Ovary (tissue), 9 donors: ENCODE results near the gene MX2. TPM values are rescaled to one million over a fixed set of nuclear protein-coding genes. Genes with fewer than 3 reads are reported as not detected.
A peak's percentile ranks its signal among the peaks of the same experiment; 100 is the strongest.
"Not testable (repeated sequence)": the region's sequence is repeated elsewhere in the genome, so short reads cannot be mapped to it uniquely, and the experiment has no call there.

Experiments
- DNase-seq, 5 donors: peaks; one replicate each; pipeline ENCODE4 v3.0.0-alpha.2; 2019 to 2020
- H3K27ac ChIP-seq, 2 donors: fragments of 200-600 bp; one replicate each; pipeline versions ENCODE4 v1.5.1 to v1.8.0; 2019 to 2022
- H3K27me3 ChIP-seq: fragments of 200-600 bp; one replicate; pipeline ENCODE4 v1.8.0; 2022
- H3K36me3 ChIP-seq: fragments of 200-600 bp; sonication (generic); one replicate; pipeline ENCODE4 v1.5.1; 2019
- H3K4me1 ChIP-seq: one replicate; pipeline ENCODE4 v1.8.1; 2013; ENCODE audit warnings: mild to moderate bottlenecking, moderate library complexity; ENCODE audit not compliant: insufficient read depth
- H3K4me3 ChIP-seq: fragments of 200-600 bp; sonication (generic); one replicate; pipeline ENCODE4 v1.5.1; 2017
- H3K9me3 ChIP-seq, 2 donors: fragments of 200-600 bp in 1 of 2; sonication (generic) in 1 of 2; one replicate each; pipeline versions ENCODE4 v1.5.1 to v1.8.1; 2013 to 2019; ENCODE audit warnings: mild to moderate bottlenecking in 1 of 2, moderate library complexity in 1 of 2
- CTCF ChIP-seq, 3 donors: fragments of 450-650 bp in 2 of 3; fragments of 200-600 bp in 1 of 3; IDR thresholded peaks; one replicate each; pipeline versions ENCODE4 v1.5.1 to v1.8.0; 2016 to 2022; ENCODE audit warnings: antibody characterized with exemption in 3 of 3, mild to moderate bottlenecking in 1 of 3
- EP300 ChIP-seq: sonication (generic); formaldehyde crosslinking; IDR thresholded peaks from one replicate; pipeline ENCODE4 v1.6.1; 2017; ENCODE audit warnings: antibody characterized with exemption
- POLR2A ChIP-seq: fragments of 450-650 bp; IDR thresholded peaks from one replicate; pipeline ENCODE4 v1.6.1; 2017; ENCODE audit warnings: antibody characterized with exemption, mild to moderate bottlenecking, moderate library complexity
- WGBS, 3 donors: extraction: QIAGEN DNeasy Blood & Tissue Kit in 1 of 3; methylation state at CpG; one replicate each; pipeline versions ENCODE4 v1.1.5 to v1.1.7; 2013 to 2017; 5-methylcytosine and 5-hydroxymethylcytosine counted together
- intact Hi-C, 4 donors: fragments of 100-400 bp; cut with DNase I; formaldehyde crosslinking; loops; one replicate each; pipeline versions ENCODE4 v1.11.0 to v1.15.1; 2022 to 2023
- polyA plus RNA-seq, 2 donors: library from polyadenylated mRNA; stranded (reverse); fragments of 200-250 nt in 1 of 2; fragments of 350-450 nt in 1 of 2; fragmentation: Illumina TruSeq in 1 of 2; extraction: RNeasy Lipid Tissue Mini Kit (QIAGEN cat#74804) in 1 of 2; gene quantifications; one replicate each; pipeline ENCODE4 v1.2.3, GENCODE V29; 2013 to 2014
- total RNA-seq, 7 donors: library from RNA; depleted of rRNA in 2 of 7; stranded (reverse); fragments of >200 nt in 2 of 7; fragmentation: NEBNext Ultra II Directional in 3 of 7; extraction: Animal tissue kit (Norgen Biotek cat#: 25700) in 3 of 7; gene quantifications; one replicate each; pipeline versions ENCODE4 v1.1.0 to v1.2.4, GENCODE V29; 2016 to 2023
- donor health status: DM: no; HTN: no; CAD: no; lungs with moderate emphysema.
- donor health status: DM: no; HTN: no; CAD: no.
- donor health status: Bipolar disorder and iron deficiency.
- donor health status: DM: yes; HTN: yes; CAD: no.
- donor health status: DM: no; HTN: no; CAD: no.
- donor health status: DM: yes; HTN: yes; CAD: no.

MX2 gene
- total and polyA plus RNA-seq, 9 donors = 2.6 to 34.6 (median 5.1) TPM

- intact Hi-C loops = no loop called here
- peaks cover 4% of the 10 kb centered on the region for H3K4me1 ChIP-seq
- 89 to 96% (median 93%) methylated on average over 19 of the region's 19 CpGs for WGBS, 3 donors
- no peak for DNase-seq
- H3K9me3 ChIP-seq = no peaks in the 10 kb centered on the region
- no peaks in the 10 kb centered on the region for H3K36me3 ChIP-seq
- no peak overlapping the region for H3K4me3 ChIP-seq
- TF ChIP-seq POLR2A = no peak
- TF ChIP-seq CTCF (IDR thresholded peaks at IDR 0.05) = no peak
- no peak for TF ChIP-seq EP300
- H3K27me3 ChIP-seq = no peaks in the 10 kb centered on the region
- no peak overlapping the region for H3K27ac ChIP-seq
Measured at GRCh38 chr21:41422546-41423304, 60.9 kb downstream of the MX2 start.

- 75 to 83% (median 80%) methylated on average over 5 of the region's 5 CpGs for WGBS, 3 donors
- H3K9me3 ChIP-seq, H3K27ac ChIP-seq, DNase-seq, H3K27me3 ChIP-seq, intact Hi-C loops, H3K36me3 ChIP-seq, H3K4me3 ChIP-seq, H3K4me1 ChIP-seq: not testable (repeated sequence)
Measured at GRCh38 chr21:41423305-41423636, 61.4 kb downstream of the MX2 start.

- Histone ChIP-seq H3K27ac (peak overlapping the region in 1 of 2 donors; percentile 24), H3K36me3 (no peaks in the 10 kb centered on the region), H3K4me3 (peak overlapping the region; percentile 67), H3K27me3 (no peaks in the 10 kb centered on the region), H3K9me3 (no peaks in the 10 kb centered on the region), H3K4me1 (peaks cover 4% of the 10 kb centered on the region)
- TF ChIP-seq EP300 (no peak), CTCF (IDR thresholded peaks at IDR 0.05) (no peak)
- WGBS, 3 donors = 36 to 44% (median 43%) methylated on average over 7 of the region's 7 CpGs
- intact Hi-C loops = no loop called here
- DNase-seq = no peak
Measured at GRCh38 chr21:41425588-41425953, 63.7 kb downstream of the MX2 start.

GRCh38 chr21:41425954-41426675 is 64.3 kb downstream of the MX2 start, which contains the start of gene MX1:
Gene MX1, plus strand, starts transcription at chr21:41426239. Its CDS starts 5,832 bp downstream, at chr21:41432071.
- no peaks in the 10 kb centered on the region for H3K36me3 ChIP-seq
- TF ChIP-seq POLR2A = peak; percentile 44
- TF ChIP-seq EP300 = no peak
- H3K9me3 ChIP-seq = no peaks in the 10 kb centered on the region
- DNase-seq = peak; percentile 74 to 82 (median 79)
- H3K4me1 ChIP-seq = peaks cover 4% of the 10 kb centered on the region
- H3K27ac ChIP-seq = peak within 1 kb of the TSS; percentile 24 to 53
- WGBS, 3 donors = 0 to 1% (median 1%) methylated on average over 62 to 65 of the region's 65 CpGs
- H3K27me3 ChIP-seq = no peaks in the 10 kb centered on the region
- intact Hi-C loops = no loop called here
- H3K4me3 ChIP-seq = peak within 1 kb of the TSS; percentile 67

- DNase-seq = peak in 4 of 5 donors; percentile 34 to 63 (median 50)
- no peaks in the 10 kb centered on the region for H3K27me3 ChIP-seq
- H3K4me3 ChIP-seq = peak overlapping the region; percentile 67
- H3K4me1 ChIP-seq = peaks cover 4% of the 10 kb centered on the region
- TF ChIP-seq CTCF (IDR thresholded peaks at IDR 0.05) = no peak
- no peak for TF ChIP-seq POLR2A
- TF ChIP-seq EP300 = no peak
- WGBS, 3 donors = 13 to 19% (median 18%) methylated on average over 40 to 41 of the region's 41 CpGs
- no peaks in the 10 kb centered on the region for H3K9me3 ChIP-seq
- H3K27ac ChIP-seq = peak overlapping the region; percentile 24 to 53
- no peaks in the 10 kb centered on the region for H3K36me3 ChIP-seq
- intact Hi-C loops = no loop called here
Measured at GRCh38 chr21:41426676-41427404, 65.0 kb downstream of the MX2 start.
